ENCODE measurements around the gene TMSB4X.
"Not testable (repeated sequence)": the region's sequence is repeated elsewhere in the genome, so short reads cannot be mapped to it uniquely, and the experiment has no call there.

The TMSB4X gene

DNA sequence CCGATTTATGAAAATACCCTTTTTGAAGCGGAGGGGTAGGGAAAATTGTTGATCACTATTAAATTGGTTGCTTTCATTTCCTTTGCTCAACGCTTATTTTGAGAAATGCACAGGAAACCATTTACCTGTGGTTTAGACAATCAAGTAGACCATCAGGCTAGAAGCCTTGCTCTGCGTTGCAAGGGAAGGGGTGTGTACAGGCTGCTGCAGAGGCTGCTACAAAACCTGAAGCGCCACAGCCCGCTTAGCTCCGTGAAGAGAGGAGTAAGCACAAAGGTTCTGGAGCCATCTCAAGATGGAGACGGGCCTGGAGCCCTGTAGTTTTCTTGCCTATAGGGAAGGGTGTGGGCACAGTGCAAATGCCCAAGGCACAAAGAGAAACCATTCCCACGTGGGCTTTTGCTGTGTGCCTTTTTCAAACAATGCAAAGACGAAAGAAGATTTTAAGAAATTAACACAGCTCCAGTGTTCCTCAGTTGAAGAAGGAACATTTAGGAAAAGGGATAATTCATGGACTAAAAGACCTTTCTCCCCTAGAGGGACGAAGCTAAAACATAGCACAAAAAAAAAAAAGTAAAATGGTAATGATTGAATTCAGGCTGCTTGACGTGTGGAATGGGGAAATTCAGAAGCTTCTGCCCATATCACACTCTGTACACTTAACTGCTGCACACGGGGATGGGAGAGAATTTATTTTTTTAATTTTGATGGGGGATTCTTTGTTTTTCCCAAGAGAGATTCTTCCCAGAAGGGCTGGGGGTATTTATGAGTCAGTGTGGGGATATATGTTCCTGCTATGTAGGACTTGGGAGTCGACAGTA is 3.5 kb downstream of the TMSB4X start:
- peaks cover 0 to 7% of the 10 kb centered on the region in 2 donors for H3K27me3 ChIP-seq (ENCODE audit: control insufficient read depth in 1 of 2, insufficient read depth in 2 of 2, low read length in 2 of 2)
- no peaks in the 10 kb centered on the region for H3K4me1 ChIP-seq (ENCODE audit: insufficient read depth, low read length)
- H3K4me3 ChIP-seq (ENCODE audit: low read depth in 1 of 2, low read length in 2 of 2) = no peak overlapping the region
- peak overlapping the region; percentile 32 for H3K27ac ChIP-seq (ENCODE audit: low read depth, low read length)
- no peak overlapping the region for H3K9ac ChIP-seq (ENCODE audit: low read length)
- H3K36me3 ChIP-seq (ENCODE audit: insufficient read depth, low read length) = no peaks in the 10 kb centered on the region
- H3K9me3 ChIP-seq (ENCODE audit: low read length) = no peaks in the 10 kb centered on the region

DNA sequence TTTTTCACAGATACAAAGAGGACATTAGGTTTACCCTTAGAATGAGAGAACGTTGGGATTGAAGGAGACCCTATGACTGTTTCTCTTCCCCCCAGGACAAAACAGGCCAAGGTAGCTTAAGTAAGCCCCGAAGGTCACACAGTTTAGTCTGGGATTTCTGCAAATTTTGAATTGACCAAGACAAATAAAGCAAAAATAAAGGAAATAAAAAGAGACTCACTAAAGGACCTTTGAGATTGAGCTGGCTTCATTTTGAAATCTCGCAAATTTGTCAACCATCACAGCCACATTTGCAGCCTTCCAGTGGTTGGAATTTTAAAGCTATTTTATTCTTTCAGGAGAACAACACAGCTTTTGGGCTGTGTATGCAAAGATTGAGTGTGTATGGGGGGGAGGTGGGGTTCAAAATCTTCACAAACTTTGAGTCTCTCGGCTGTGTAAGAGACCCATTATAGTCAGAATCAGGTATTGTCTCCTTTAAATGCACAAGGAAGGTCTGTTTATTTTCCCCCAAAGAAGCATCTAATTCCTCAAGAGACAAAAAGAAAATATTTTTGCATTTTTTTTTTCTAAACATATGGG is 4.2 kb downstream of the TMSB4X start:
- Histone ChIP-seq H3K36me3 (ENCODE audit: insufficient read depth, low read length) (no peaks in the 10 kb centered on the region), H3K27me3 (ENCODE audit: control insufficient read depth in 1 of 2, insufficient read depth in 2 of 2, low read length in 2 of 2) (peaks cover 0 to 7% of the 10 kb centered on the region in 2 donors), H3K9ac (ENCODE audit: low read length) (no peak overlapping the region), H3K4me3 (ENCODE audit: low read depth in 1 of 2, low read length in 2 of 2) (no peak overlapping the region), H3K27ac (ENCODE audit: low read depth, low read length) (no peak overlapping the region), H3K9me3 (ENCODE audit: low read length) (no peaks in the 10 kb centered on the region), H3K4me1 (ENCODE audit: insufficient read depth, low read length) (no peaks in the 10 kb centered on the region)

GRCh38 chrX:12979616-12980015 is 4.7 kb downstream of the TMSB4X start:
- H3K4me3 ChIP-seq (ENCODE audit: low read depth in 1 of 2, low read length in 2 of 2) = no peak overlapping the region
- H3K36me3 ChIP-seq (ENCODE audit: insufficient read depth, low read length) = no peaks in the 10 kb centered on the region
- H3K9ac ChIP-seq (ENCODE audit: low read length) = no peak overlapping the region
- no peaks in the 10 kb centered on the region for H3K9me3 ChIP-seq (ENCODE audit: low read length)
- no peaks in the 10 kb centered on the region for H3K4me1 ChIP-seq (ENCODE audit: insufficient read depth, low read length)
- no peak overlapping the region for H3K27ac ChIP-seq (ENCODE audit: low read depth, low read length)
- H3K27me3 ChIP-seq (ENCODE audit: control insufficient read depth in 1 of 2, insufficient read depth in 2 of 2, low read length in 2 of 2) = peaks cover 0 to 7% of the 10 kb centered on the region in 2 donors

- H3K9me3 ChIP-seq (ENCODE audit: low read length); H3K36me3 ChIP-seq (ENCODE audit: insufficient read depth, low read length); H3K4me1 ChIP-seq (ENCODE audit: insufficient read depth, low read length); H3K4me3 ChIP-seq (ENCODE audit: low read depth in 1 of 2, low read length in 2 of 2); H3K9ac ChIP-seq (ENCODE audit: low read length); H3K27me3 ChIP-seq (ENCODE audit: control insufficient read depth in 1 of 2, insufficient read depth in 2 of 2, low read length in 2 of 2); H3K27ac ChIP-seq (ENCODE audit: low read depth, low read length): not testable (repeated sequence)
Measured at GRCh38 chrX:12980039-12980438, 5.1 kb downstream of the TMSB4X start.

DNA sequence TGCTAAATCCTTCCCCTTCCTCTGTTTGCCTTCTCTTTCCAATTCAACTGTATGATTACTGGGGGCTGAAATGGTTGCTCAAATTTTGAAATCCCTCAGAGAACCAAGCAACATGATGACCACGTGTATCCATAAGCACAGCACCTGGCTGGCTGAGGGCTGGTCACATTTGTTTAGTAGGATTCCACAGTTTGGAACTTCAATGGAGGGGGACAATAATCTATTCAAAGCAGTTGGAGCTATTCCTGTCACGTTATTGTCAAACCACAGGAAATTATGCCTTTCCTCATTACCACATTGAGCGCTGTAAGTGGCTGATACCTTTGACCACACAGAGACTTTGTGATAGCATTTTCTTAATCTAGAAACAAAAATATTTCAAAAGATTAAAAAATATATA is 7.0 kb downstream of the TMSB4X start:
- no peaks in the 10 kb centered on the region for H3K4me1 ChIP-seq (ENCODE audit: insufficient read depth, low read length)
- H3K36me3 ChIP-seq (ENCODE audit: insufficient read depth, low read length) = no peaks in the 10 kb centered on the region
- H3K4me3 ChIP-seq (ENCODE audit: low read depth in 1 of 2, low read length in 2 of 2) = no peak overlapping the region
- H3K9me3 ChIP-seq (ENCODE audit: low read length) = no peaks in the 10 kb centered on the region
- H3K9ac ChIP-seq (ENCODE audit: low read length) = no peak overlapping the region
- no peaks in the 10 kb centered on the region for H3K27me3 ChIP-seq (ENCODE audit: control insufficient read depth in 1 of 2, insufficient read depth in 2 of 2, low read length in 2 of 2)
- H3K27ac ChIP-seq (ENCODE audit: low read depth, low read length) = no peak overlapping the region

- Histone ChIP-seq H3K4me1 (ENCODE audit: insufficient read depth, low read length) (no peaks in the 10 kb centered on the region), H3K27me3 (ENCODE audit: control insufficient read depth in 1 of 2, insufficient read depth in 2 of 2, low read length in 2 of 2) (no peaks in the 10 kb centered on the region), H3K4me3 (ENCODE audit: low read depth in 1 of 2, low read length in 2 of 2) (no peak overlapping the region), H3K9me3 (ENCODE audit: low read length) (no peaks in the 10 kb centered on the region), H3K36me3 (ENCODE audit: insufficient read depth, low read length) (no peaks in the 10 kb centered on the region), H3K9ac (ENCODE audit: low read length) (no peak overlapping the region), H3K27ac (ENCODE audit: low read depth, low read length) (no peak overlapping the region)
Measured at GRCh38 chrX:12984603-12985319, 9.9 kb downstream of the TMSB4X start.

DNA sequence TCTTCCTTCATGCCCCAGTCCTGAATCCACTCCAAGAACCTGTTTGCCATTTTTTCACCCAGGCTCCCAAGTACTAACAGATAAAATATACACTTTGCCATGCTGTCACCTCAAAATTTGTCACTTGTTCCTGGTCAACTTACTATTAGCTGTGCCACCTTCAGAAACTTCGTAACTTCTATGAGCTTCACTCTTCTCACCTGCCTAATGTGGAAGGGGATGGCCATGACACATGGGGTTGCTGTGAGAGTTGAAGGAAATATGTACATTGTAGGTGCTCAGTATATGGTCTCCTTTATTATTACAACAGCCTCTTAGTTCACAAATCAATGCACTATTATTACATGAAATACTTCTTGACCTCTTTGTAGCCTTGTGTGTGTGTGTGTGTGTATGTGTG is 10.4 kb downstream of the TMSB4X start:
- H3K4me3 ChIP-seq (ENCODE audit: low read depth in 1 of 2, low read length in 2 of 2) = no peak overlapping the region
- no peaks in the 10 kb centered on the region for H3K27me3 ChIP-seq (ENCODE audit: control insufficient read depth in 1 of 2, insufficient read depth in 2 of 2, low read length in 2 of 2)
- H3K4me1 ChIP-seq (ENCODE audit: insufficient read depth, low read length) = no peaks in the 10 kb centered on the region
- no peaks in the 10 kb centered on the region for H3K9me3 ChIP-seq (ENCODE audit: low read length)
- no peaks in the 10 kb centered on the region for H3K36me3 ChIP-seq (ENCODE audit: insufficient read depth, low read length)
- no peak overlapping the region for H3K27ac ChIP-seq (ENCODE audit: low read depth, low read length)
- no peak overlapping the region for H3K9ac ChIP-seq (ENCODE audit: low read length)

- H3K36me3 ChIP-seq (ENCODE audit: insufficient read depth, low read length) = no peaks in the 10 kb centered on the region
- H3K27ac ChIP-seq (ENCODE audit: low read depth, low read length) = no peak overlapping the region
- H3K9ac ChIP-seq (ENCODE audit: low read length) = no peak overlapping the region
- H3K9me3 ChIP-seq (ENCODE audit: low read length) = no peaks in the 10 kb centered on the region
- no peaks in the 10 kb centered on the region for H3K27me3 ChIP-seq (ENCODE audit: control insufficient read depth in 1 of 2, insufficient read depth in 2 of 2, low read length in 2 of 2)
- no peak overlapping the region for H3K4me3 ChIP-seq (ENCODE audit: low read depth in 1 of 2, low read length in 2 of 2)
- H3K4me1 ChIP-seq (ENCODE audit: insufficient read depth, low read length) = no peaks in the 10 kb centered on the region
Measured at GRCh38 chrX:12986164-12986779, 11.4 kb downstream of the TMSB4X start.

DNA sequence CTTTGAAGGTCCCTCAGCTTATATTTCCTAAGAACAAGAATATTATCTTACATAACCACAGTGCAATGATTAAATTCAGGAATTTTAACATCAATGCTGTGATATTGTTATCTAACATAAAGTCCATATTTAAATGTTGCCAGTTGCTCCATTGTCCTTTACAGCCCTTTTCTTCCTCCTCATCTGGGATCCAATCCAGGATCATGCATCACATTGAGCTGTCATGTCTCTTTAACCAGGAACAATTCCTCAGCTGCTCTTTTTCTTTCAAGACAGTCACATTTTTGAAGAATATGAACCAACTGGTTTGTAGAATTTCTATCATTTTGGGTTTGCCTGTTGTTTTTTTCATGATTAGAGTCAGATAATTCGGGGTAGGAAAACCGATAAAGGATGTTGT is 12.0 kb downstream of the TMSB4X start:
- H3K9me3 ChIP-seq (ENCODE audit: low read length) = no peaks in the 10 kb centered on the region
- no peak overlapping the region for H3K4me3 ChIP-seq (ENCODE audit: low read depth in 1 of 2, low read length in 2 of 2)
- no peaks in the 10 kb centered on the region for H3K27me3 ChIP-seq (ENCODE audit: control insufficient read depth in 1 of 2, insufficient read depth in 2 of 2, low read length in 2 of 2)
- no peak overlapping the region for H3K27ac ChIP-seq (ENCODE audit: low read depth, low read length)
- H3K4me1 ChIP-seq (ENCODE audit: insufficient read depth, low read length) = no peaks in the 10 kb centered on the region
- H3K36me3 ChIP-seq (ENCODE audit: insufficient read depth, low read length) = no peaks in the 10 kb centered on the region
- H3K9ac ChIP-seq (ENCODE audit: low read length) = no peak overlapping the region

GRCh38 chrX:12987340-12987739 is 12.4 kb downstream of the TMSB4X start:
- Histone ChIP-seq H3K4me1 (ENCODE audit: insufficient read depth, low read length) (no peaks in the 10 kb centered on the region), H3K9ac (ENCODE audit: low read length) (no peak overlapping the region), H3K4me3 (ENCODE audit: low read depth in 1 of 2, low read length in 2 of 2) (no peak overlapping the region), H3K27me3 (ENCODE audit: control insufficient read depth in 1 of 2, insufficient read depth in 2 of 2, low read length in 2 of 2) (no peaks in the 10 kb centered on the region), H3K9me3 (ENCODE audit: low read length) (no peaks in the 10 kb centered on the region), H3K27ac (ENCODE audit: low read depth, low read length) (no peak overlapping the region), H3K36me3 (ENCODE audit: insufficient read depth, low read length) (no peaks in the 10 kb centered on the region)

GRCh38 chrX:12987900-12988594 is 13.1 kb downstream of the TMSB4X start:
- H3K4me3 ChIP-seq (ENCODE audit: low read depth in 1 of 2, low read length in 2 of 2) = no peak overlapping the region
- H3K4me1 ChIP-seq (ENCODE audit: insufficient read depth, low read length) = no peaks in the 10 kb centered on the region
- no peaks in the 10 kb centered on the region for H3K36me3 ChIP-seq (ENCODE audit: insufficient read depth, low read length)
- H3K9ac ChIP-seq (ENCODE audit: low read length) = no peak overlapping the region
- H3K27me3 ChIP-seq (ENCODE audit: control insufficient read depth in 1 of 2, insufficient read depth in 2 of 2, low read length in 2 of 2) = no peaks in the 10 kb centered on the region
- no peak overlapping the region for H3K27ac ChIP-seq (ENCODE audit: low read depth, low read length)
- H3K9me3 ChIP-seq (ENCODE audit: low read length) = no peaks in the 10 kb centered on the region
